HEK293T (cell line): ENCODE measurements around the gene ENPP1.

Experiments
- ARNT ChIP-seq: fragments of 450-650 bp; IDR thresholded peaks from 2 replicates; pipeline ENCODE4 v1.6.1; 2017; ENCODE audit warnings: mild to moderate bottlenecking
- BHLHE40 ChIP-seq: fragments of 450-650 bp; IDR thresholded peaks from 2 replicates; pipeline ENCODE4 v1.6.1; 2016; ENCODE audit warnings: mild to moderate bottlenecking, moderate library complexity, borderline replicate concordance
- FOXM1 ChIP-seq: fragments of 450-650 bp; IDR thresholded peaks from 2 replicates; pipeline ENCODE4 v1.6.1; 2017; ENCODE audit warnings: mild to moderate bottlenecking, borderline replicate concordance
- PKNOX1 ChIP-seq: fragments of 450-650 bp; IDR thresholded peaks from 2 replicates; pipeline ENCODE4 v1.6.1; 2016
- SP1 ChIP-seq: fragments of 450-650 bp; IDR thresholded peaks from 2 replicates; pipeline ENCODE4 v1.6.1; 2017
- SUZ12 ChIP-seq: fragments of 450-650 bp; IDR thresholded peaks from 2 replicates; pipeline ENCODE4 v1.6.1; 2016; ENCODE audit warnings: mild to moderate bottlenecking
- ZNF384 ChIP-seq: fragments of 450-650 bp; IDR thresholded peaks from 2 replicates; pipeline ENCODE4 v1.6.1; 2016

- TF ChIP-seq BHLHE40 (no peak), ARNT (no peak), SUZ12 (no peak), FOXM1 (no peak), ZNF384 (no peak), PKNOX1 (no peak), SP1 (no peak)
Measured at GRCh38 chr6:131787766-131788712, 19.8 kb upstream of the ENPP1 start.
